Thyroid gland (tissue), 4 donors: ENCODE data around the gene CAPRIN1.

Experiments
- POLR2A ChIP-seq, 2 donors: fragments of 450-650 bp; IDR thresholded peaks; one replicate each; pipeline ENCODE4 v1.6.1; 2017; ENCODE audit warnings: antibody characterized with exemption in 2 of 2, mild to moderate bottlenecking in 2 of 2, moderate library complexity in 1 of 2
- TF ChIP-seq, protein P1 (sequence below), 6 experiments: fragments of 200-600 bp in 3 of 6; fragments of 450-650 bp in 3 of 6; sonication (generic) in 3 of 6; IDR thresholded peaks; one replicate each; pipeline ENCODE4 v1.5.1; 2016 to 2019; ENCODE audit warnings: antibody characterized with exemption in 6 of 6, mild to moderate bottlenecking in 2 of 6, inconsistent platforms in 1 of 6, moderate library complexity in 1 of 6

GRCh38 chr11:34114471-34114870 lies 62.9 kb downstream of the CAPRIN1 start:
- TF ChIP-seq, protein P1, sequence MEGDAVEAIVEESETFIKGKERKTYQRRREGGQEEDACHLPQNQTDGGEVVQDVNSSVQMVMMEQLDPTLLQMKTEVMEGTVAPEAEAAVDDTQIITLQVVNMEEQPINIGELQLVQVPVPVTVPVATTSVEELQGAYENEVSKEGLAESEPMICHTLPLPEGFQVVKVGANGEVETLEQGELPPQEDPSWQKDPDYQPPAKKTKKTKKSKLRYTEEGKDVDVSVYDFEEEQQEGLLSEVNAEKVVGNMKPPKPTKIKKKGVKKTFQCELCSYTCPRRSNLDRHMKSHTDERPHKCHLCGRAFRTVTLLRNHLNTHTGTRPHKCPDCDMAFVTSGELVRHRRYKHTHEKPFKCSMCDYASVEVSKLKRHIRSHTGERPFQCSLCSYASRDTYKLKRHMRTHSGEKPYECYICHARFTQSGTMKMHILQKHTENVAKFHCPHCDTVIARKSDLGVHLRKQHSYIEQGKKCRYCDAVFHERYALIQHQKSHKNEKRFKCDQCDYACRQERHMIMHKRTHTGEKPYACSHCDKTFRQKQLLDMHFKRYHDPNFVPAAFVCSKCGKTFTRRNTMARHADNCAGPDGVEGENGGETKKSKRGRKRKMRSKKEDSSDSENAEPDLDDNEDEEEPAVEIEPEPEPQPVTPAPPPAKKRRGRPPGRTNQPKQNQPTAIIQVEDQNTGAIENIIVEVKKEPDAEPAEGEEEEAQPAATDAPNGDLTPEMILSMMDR (IDR thresholded peaks at IDR 0.05), result no peak
- TF ChIP-seq POLR2A (IDR thresholded peaks at IDR 0.05), result no peak
